ENCODE data around the gene PTGES. TPM values are rescaled to one million over a fixed set of nuclear protein-coding genes. Genes with fewer than 3 reads are reported as not detected.

The PTGES gene
- total and polyA plus RNA-seq, 9 of the 15 experiments (the other 6 are each of a cell fraction or from before 2014, with no cell fraction given): 0.13 TPM; not detected in 8

DNA sequence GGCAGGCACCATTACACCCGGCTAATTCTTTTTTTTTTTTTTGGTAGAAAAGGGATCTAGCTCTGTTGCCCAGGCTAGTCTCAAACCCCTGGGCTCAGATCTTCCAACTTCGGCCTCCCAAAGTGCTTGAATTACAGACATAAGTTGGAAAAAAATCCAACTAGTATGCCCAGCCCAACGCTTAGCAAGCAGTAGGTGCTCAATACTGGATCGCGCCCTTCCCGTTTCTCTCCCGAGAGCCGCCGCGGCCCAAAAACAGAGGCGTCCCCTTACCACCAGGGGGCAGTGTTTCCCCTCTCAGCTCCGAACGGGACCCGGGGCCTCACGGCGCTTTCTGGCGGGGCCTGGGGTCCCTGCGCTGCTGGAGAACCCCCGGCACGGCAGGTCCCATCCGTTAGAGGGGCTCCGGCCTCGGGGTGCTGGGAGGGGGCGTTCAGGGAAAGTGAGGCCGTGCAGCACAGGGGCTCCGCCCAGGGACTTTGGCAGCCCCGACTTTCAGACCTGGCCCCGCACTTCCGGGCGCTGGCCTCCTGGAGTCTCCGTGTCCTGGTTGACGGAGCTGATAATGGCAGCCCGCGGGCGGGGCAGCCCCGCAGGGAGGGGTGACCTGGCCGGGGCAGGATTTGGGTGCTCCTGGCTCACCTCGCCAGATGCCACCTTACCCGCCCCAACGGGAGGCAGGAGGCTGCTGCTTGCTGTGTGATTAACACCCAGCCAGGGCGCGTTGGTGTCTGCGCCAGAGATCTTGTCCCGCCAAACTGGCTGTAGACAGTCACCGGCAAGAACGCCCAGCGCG is 15.2 kb downstream of the PTGES start (continued):
- TF ChIP-seq BHLHE40 (IDR thresholded peaks at IDR 0.05; ENCODE audit: low read length) (peak; percentile 55; the same call in 1 of the 2 replicates), SIN3A (IDR thresholded peaks at IDR 0.05; ENCODE audit: borderline replicate concordance in 2 of 2, control insufficient read depth in 1 of 2, low read depth in 2 of 2, low read length in 2 of 2) (no peak), ATF7 (IDR thresholded peaks at IDR 0.05) (peak; percentile 92), RBFOX2 (IDR thresholded peaks at IDR 0.05; ENCODE audit: low read depth, low read length) (peak; percentile 86), RAD21 (CRISPR knock-in tag; conservative IDR thresholded peaks at IDR 0.05 in 1 of 2, IDR thresholded peaks at IDR 0.05 in 1 of 2) (peak; percentile 99 to 100), LCOR (CRISPR knock-in tag; IDR thresholded peaks at IDR 0.05) (peak; percentile 98), PHF21A (IDR thresholded peaks at IDR 0.05; ENCODE audit: borderline replicate concordance, low read depth) (peak; percentile 88; the same call in 1 of the 2 replicates), JUNB (CRISPR knock-in tag; conservative IDR thresholded peaks at IDR 0.05) (no peak), SIRT6 (IDR thresholded peaks at IDR 0.05; ENCODE audit: low read depth, low read length) (no peak), ZFP1 (CRISPR knock-in tag; IDR thresholded peaks at IDR 0.05) (0 out of 2 replicates have a peak, but pooled peaks have one; percentile 54), FOXP1 (CRISPR knock-in tag; IDR thresholded peaks at IDR 0.05) (peak; percentile 82), EHMT2 (IDR thresholded peaks at IDR 0.05) (no peak), NEUROD1 (IDR thresholded peaks at IDR 0.05; ENCODE audit: borderline replicate concordance, low read depth, low read length, partially characterized antibody) (peak; percentile 27), TCF7 (IDR thresholded peaks at IDR 0.05; ENCODE audit: borderline replicate concordance) (peak; percentile 63; the same call in 1 of the 2 replicates), ZNF518B (CRISPR knock-in tag; IDR thresholded peaks at IDR 0.05) (no peak), PHB (CRISPR knock-in tag; IDR thresholded peaks at IDR 0.05) (peak; percentile 25; the same call in 1 of the 2 replicates), PHTF2 (CRISPR knock-in tag; IDR thresholded peaks at IDR 0.05) (no peak), CXXC5 (CRISPR knock-in tag; IDR thresholded peaks at IDR 0.05) (peak; percentile 94), SMC3 (conservative IDR thresholded peaks at IDR 0.05; ENCODE audit: insufficient read depth, low read depth, low read length) (peak; percentile 96), CHD1 (IDR thresholded peaks at IDR 0.05; ENCODE audit: low read length) (no peak), HDGF (IDR thresholded peaks at IDR 0.05) (no peak)
- TF ChIP-seq, protein P1, sequence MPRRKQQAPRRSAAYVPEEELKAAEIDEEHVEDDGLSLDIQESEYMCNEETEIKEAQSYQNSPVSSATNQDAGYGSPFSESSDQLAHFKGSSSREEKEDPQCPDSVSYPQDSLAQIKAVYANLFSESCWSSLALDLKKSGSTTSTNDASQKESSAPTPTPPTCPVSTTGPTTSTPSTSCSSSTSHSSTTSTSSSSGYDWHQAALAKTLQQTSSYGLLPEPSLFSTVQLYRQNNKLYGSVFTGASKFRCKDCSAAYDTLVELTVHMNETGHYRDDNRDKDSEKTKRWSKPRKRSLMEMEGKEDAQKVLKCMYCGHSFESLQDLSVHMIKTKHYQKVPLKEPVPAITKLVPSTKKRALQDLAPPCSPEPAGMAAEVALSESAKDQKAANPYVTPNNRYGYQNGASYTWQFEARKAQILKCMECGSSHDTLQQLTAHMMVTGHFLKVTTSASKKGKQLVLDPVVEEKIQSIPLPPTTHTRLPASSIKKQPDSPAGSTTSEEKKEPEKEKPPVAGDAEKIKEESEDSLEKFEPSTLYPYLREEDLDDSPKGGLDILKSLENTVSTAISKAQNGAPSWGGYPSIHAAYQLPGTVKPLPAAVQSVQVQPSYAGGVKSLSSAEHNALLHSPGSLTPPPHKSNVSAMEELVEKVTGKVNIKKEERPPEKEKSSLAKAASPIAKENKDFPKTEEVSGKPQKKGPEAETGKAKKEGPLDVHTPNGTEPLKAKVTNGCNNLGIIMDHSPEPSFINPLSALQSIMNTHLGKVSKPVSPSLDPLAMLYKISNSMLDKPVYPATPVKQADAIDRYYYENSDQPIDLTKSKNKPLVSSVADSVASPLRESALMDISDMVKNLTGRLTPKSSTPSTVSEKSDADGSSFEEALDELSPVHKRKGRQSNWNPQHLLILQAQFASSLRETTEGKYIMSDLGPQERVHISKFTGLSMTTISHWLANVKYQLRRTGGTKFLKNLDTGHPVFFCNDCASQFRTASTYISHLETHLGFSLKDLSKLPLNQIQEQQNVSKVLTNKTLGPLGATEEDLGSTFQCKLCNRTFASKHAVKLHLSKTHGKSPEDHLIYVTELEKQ (CRISPR knock-in tag; IDR thresholded peaks at IDR 0.05): peak; percentile 36; the same call in 1 of the 2 replicates
